HG02943 (cell line): ENCODE measurements around the gene OSBPL3.

Experiments
- ATAC-seq: cut with Tn5 transposase; IDR thresholded peaks from one replicate; pipeline ENCODE4 v1.9.1; 2021; ENCODE audit warnings: mild to moderate bottlenecking, low read depth, moderate library complexity; ENCODE audit not compliant: unreplicated experiment

Gene OSBPL3

DNA sequence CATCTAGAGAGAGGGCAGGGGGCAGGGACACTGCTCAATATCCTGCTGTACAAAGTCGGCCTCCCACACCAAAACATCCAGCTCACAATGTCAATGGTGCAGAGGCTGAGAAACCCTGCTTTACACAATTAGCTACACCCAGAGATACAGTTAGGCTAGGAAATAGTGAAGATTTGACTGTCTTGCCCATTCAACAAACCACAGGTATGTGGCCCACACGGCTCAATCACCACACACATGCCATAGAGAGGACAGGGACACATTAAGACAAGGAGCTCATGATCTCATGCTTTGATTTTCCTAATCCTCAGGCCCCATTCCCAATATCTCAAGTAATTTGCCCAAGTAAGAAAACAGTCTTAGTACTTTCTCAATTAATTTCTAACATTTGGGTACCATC lies 110.4 kb downstream of the OSBPL3 start:
- ATAC-seq = no peak

DNA sequence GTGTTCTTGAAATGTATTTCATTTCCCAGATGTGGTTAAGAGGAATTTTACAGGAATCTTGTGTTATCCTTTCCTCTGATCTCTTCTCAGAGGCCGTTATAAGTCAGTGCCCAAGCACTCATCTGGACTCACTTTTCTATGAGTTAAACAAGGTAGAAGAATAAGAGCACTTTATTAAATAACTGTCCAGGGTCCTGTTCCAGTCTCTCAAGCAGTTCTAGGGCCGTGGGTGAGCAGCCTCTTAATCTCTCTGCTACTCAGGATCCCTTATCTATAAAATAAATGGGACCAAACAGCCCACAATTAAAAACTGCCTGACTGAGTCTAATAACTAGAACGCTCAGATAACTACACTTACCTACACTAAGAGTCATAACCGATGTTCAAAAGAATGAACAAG lies 111.2 kb downstream of the OSBPL3 start:
- ATAC-seq = no peak

DNA sequence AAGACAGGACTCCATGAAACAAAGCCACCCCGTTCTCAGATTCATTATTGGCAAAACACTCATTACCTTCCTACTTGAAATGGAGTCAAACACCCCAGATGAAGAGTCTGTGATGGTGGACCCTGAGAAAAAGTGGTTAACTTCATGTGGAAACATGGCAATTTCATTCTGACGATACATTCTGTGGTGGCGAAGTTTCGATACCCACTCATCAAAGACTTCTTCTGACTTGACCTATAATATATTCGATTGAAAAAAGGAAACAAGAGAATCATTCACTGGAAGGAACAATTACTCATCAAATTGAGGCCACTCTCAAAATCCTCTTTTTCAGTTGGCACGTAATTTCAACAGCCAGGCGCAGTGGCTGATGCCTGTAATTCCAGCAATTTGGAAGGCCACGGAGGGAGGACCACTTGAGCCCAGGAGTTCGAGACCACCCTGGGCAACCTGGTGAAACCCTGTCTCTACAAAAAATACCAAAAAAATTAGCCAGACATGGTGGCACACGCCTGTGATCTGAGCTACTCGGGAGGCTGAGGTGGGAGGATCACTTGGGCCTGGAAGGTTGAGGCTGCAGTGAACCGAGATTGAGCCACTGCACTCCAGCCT lies 113.9 kb downstream of the OSBPL3 start:
- no peak for ATAC-seq

DNA sequence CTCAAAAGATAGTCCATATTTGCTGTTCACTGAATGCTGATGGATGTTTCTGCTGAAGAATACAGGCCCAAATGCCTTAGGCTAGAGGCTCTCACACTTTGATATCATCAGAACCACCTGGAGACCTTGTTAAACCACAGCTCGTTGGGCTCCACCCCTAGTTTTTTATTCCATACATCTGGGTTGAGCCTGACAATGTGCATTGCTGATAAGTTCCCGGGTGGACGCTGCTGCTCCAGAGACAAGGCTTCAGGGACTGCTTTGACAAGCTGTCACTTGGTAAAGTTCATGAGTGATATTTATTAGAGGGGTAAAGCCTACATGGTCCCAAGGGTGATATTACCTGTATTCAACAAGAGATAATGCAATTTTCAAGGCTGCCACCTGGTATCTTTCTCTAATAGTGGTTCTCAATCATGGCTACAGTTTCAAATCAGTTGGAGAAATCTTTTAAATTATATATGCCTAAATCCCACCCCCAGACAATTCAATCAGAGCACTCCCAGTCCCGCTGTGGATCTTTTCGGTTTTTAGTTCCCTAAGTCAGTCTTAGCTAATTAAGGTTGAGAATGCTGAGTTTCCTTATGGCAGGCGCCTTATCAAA lies 115.7 kb downstream of the OSBPL3 start:
- ATAC-seq = no peak

- ATAC-seq = no peak
These were observed 116.4 kb downstream of the OSBPL3 start for GRCh38 chr7:24863626-24864025.

DNA sequence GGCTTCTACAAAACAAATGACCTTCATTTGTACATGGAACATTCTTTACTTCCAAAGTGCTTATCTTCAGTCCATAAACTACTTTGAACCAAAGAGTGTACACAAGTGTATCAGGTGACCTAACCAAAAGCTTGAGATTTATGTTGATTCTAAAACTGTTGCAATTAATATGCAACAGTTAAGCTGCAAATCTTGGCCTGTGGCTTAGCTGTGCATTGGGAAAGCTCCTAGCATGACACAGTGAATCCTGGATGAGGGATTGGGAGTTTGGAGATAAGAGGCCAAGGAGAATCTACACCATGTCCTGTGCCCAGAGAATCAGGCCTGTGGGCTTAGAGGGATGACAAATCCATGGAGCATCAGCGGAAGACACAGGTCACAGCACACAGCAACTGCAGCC lies 117.5 kb downstream of the OSBPL3 start:
- ATAC-seq = no peak

DNA sequence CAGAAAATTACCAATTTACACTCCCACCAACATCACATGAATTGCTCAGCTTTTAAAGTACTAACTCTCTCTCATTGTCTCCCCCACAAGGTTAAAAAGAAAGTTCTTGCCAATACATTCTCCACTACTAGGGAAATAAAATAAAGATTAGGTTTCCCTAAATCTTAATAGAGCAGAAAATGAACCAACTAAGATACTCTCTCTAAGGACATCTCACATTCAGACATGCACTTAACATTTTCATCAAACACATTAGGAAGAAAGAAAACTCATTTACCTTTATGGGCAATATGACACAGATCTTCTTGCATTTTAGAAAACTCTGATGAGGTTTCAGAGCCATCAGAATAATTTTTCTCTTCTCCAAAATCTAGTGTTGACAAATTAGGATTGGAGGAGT lies 118.6 kb downstream of the OSBPL3 start:
- ATAC-seq = no peak

- ATAC-seq = no peak
These were observed 119.4 kb downstream of the OSBPL3 start for GRCh38 chr7:24860611-24861010.

DNA sequence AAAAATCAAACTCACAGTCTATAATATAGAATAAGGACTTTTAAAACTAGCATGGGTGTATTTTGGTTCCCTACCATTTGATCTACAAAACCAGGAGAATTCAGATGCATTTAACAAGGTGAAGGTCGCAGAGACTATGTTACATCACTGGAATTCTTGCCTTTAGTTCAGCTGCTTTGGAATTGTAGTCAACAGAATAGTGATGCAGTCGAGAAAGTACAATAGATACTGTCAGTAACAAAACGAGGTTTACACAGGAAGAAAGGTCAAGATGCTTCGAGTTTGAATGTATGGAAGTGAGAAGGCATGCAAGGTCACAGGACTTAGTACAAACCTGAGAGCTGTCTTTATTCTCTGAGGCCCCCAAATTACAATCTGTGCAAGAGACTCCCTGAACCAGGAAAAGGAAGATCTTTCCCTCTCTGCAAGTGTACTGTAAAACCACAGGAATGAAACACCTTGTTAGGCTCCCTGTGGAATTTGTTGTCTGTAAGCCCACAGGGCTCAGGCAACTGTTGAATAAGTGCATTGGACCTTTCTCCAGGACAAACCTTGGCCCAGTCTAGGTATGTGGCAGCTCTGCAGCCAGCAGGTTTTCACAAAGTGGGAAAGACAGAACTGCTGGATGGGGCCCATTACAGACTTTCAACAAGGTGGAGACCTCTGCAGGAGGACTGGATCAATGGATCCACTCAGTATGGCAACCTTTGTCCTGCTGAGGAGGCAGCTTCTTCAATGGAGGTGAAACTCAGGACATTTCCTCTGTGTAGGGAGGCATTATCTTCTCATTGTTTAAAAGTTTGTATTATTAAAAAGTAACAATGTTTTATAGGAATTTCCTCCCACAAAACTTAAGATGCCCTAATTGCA lies 121.6 kb downstream of the OSBPL3 start:
- no peak for ATAC-seq

DNA sequence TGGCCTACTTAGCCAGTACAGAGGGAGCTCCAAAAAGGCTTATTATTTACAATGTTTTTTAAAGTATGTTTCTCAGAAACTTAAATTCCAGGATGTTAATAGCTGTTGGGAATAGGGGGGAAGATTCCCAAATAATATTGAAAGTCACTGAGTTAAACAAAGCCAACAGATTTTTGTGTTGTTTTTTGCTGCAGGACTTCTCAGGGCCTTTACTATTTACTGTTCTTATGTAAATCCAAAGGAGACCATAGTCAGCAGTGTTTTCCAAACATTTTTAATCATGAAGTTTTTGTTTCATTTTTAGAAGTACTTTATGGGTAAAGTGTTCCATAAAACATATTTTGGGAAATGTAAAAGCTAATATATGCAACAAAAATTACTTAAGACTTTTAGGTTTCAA lies 122.4 kb downstream of the OSBPL3 start:
- no peak for ATAC-seq

DNA sequence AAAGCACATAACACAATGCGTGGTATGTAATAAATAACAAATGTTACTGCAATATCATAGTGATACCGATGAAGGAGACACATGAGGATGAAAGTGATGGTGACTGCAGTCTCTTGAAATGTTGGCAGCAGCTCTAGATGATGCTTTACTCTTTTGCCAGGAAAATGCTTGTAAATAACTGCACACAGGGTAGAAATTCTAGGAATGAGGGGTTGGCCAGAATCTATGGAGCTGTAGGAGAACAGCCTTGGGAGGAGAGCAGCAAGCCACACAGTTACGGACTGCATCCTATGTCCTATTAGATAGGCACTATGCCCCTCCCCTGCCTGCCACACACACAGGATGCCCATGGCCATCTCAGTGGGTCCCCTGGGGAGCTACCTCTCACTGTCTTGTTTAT lies 125.1 kb downstream of the OSBPL3 start:
- ATAC-seq = no peak

DNA sequence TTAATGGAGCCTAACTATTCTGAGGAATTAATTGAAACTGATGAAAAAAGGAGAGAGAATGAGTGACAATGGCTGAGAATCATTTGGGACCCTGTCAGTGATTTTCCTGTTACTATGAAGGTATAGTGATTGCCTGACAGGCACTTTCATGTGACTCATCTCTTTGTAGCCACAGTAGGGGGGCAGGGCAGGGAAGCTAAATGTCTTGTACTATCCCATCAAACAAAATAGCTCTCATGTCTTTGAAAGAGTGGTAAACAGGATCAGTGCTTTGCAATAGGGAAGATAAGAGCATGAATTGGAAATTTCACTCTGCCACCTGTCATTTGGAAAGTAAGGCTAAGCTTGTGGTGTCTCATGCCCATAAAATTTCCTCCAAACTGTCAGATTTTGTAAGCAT lies 128.2 kb downstream of the OSBPL3 start:
- ATAC-seq = no peak

DNA sequence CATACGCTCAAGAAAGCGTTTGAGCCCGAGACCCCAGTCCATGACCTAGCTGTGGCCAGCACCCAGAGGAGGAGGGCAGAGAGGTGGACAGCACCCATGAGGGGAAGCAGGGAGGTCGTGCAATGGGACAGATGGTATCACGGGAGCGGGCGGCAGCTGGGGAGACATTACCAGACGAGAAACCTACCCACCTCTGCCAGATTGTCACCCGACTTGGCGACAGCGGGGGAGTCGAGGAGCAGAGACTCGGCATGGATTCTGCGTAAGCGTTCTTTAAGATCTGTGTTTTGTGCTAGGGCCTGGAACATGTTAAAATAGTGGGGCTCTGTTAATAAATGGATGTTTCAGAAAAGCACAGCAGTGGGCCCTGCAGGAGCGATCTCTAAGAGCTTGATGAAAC lies 131.1 kb downstream of the OSBPL3 start:
- ATAC-seq = no peak

DNA sequence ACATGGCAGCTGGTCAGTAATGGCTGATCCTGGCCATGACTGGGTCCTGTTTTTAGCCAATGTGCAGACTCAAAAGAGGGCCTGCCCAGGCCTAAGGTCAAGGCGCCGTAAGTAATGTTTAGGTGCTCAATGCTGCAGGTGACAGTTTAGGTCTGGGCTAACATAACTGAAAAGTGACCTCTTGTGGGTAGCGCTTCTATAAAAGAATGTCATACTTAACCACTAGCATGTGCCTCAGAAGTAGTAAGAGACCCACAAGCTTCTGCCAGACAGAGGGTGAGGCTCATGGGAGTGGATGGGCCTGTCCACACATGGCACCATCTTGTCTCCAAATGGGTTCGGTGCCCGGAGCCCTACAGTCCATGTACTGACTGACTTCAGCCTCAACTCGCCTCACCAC lies 132.2 kb downstream of the OSBPL3 start:
- no peak for ATAC-seq

DNA sequence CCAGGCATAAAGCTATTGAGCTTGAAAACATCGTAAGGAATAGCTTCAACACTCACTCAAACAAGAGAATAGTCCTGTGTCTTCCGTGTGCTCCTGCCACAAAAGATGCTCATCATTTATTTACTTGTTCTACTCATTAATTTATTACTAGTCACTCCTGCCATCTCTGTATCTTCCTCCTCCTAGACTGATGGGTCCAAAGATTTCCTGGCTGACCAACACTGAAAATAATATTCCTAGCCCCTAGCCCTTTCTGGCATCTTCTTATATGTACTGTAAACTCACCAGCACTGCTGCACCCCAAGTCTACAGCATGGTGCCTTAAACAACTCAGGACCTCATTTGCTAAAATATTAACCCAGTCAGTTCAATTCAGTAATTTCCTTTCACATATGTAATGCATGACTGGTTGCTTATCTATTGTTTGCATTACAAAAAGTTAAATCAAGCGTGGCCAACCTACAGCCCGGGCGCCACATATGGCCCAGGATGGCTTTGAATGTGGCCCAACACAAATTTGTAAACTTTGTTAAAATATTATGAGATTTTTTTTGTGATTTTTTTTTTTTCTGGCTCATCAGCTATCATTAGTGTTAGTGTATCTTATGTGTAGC lies 136.1 kb downstream of the OSBPL3 start:
- no peak for ATAC-seq

- ATAC-seq = no peak
These were observed 137.3 kb downstream of the OSBPL3 start for GRCh38 chr7:24842449-24843241.

GRCh38 chr7:24842029-24842428 lies 137.9 kb downstream of the OSBPL3 start:
- no peak for ATAC-seq

- no peak for ATAC-seq
These were observed 139.4 kb downstream of the OSBPL3 start for GRCh38 chr7:24840563-24840962.

- peak; percentile 65 for ATAC-seq
These were observed 143.9 kb downstream of the OSBPL3 start for GRCh38 chr7:24836084-24836483.

GRCh38 chr7:24835643-24836042 lies 144.3 kb downstream of the OSBPL3 start:
- ATAC-seq = no peak
